A549 (cell line): ENCODE measurements around the gene KCNIP2.

Source experiments
- CEBPB ChIP-seq, 2 experiments: fragments of >200 bp in 1 of 2; sonication (Bioruptor Twin) in 1 of 2; formaldehyde crosslinking in 1 of 2; IDR thresholded peaks; 2 replicates each; pipeline ENCODE4 v1.6.1; 2012 to 2016
- CTCF ChIP-seq: fragments of >200 bp; sonication (Bioruptor Twin); formaldehyde crosslinking; IDR thresholded peaks from 3 replicates; pipeline ENCODE4 v1.5.1; 2016
- EHMT2 ChIP-seq: fragments of 200-600 bp; sonication (generic); IDR thresholded peaks from 2 replicates; pipeline ENCODE4 v1.6.1; 2016; ENCODE audit warnings: antibody characterized with exemption, low read depth, mild to moderate bottlenecking, moderate library complexity
- JUN ChIP-seq, 2 experiments: fragments of >200 bp; sonication (Bioruptor Twin); formaldehyde crosslinking; IDR thresholded peaks; 2 replicates in 1 of 2; 3 replicates in 1 of 2; pipeline ENCODE4 v1.6.1; 2016 to 2017
- PHF8 ChIP-seq: fragments of 200-600 bp; sonication (generic); IDR thresholded peaks from 2 replicates; pipeline ENCODE4 v1.6.1; 2016; ENCODE audit warnings: low read depth, mild to moderate bottlenecking, antibody characterized with exemption, moderate library complexity, borderline replicate concordance
- RAD21 ChIP-seq, 2 experiments: fragments of >200 bp in 1 of 2; sonication (Bioruptor Twin) in 1 of 2; formaldehyde crosslinking in 1 of 2; IDR thresholded peaks in 1 of 2; conservative IDR thresholded peaks in 1 of 2; 2 replicates in 1 of 2; 3 replicates in 1 of 2; pipeline ENCODE4 v1.6.1; 2012 to 2018; ENCODE audit warnings: inconsistent platforms in 1 of 2
- SMC3 ChIP-seq: fragments of >200 bp; sonication (Bioruptor Twin); formaldehyde crosslinking; IDR thresholded peaks from 3 replicates; pipeline ENCODE4 v1.6.1; 2018; ENCODE audit warnings: inconsistent platforms
- ZNF302 ChIP-seq: fragments of 250-450 bp; sonication (Bioruptor Pico); IDR thresholded peaks from 2 replicates; pipeline ENCODE4 v1.9.0; 2021; ENCODE audit warnings: inconsistent platforms, mild to moderate bottlenecking, moderate library complexity
- TF ChIP-seq, protein P1 (sequence below): fragments of 450-650 bp; IDR thresholded peaks from 2 replicates; pipeline ENCODE4 v1.6.1; 2014; ENCODE audit warnings: antibody characterized with exemption

- TF ChIP-seq EHMT2: no peak
- TF ChIP-seq PHF8: no peak
- TF ChIP-seq JUN (IDR thresholded peaks at IDR 0.05): no peak
- no peak for TF ChIP-seq CTCF
- no peak for TF ChIP-seq ZNF302
- no peak for TF ChIP-seq CEBPB (IDR thresholded peaks at IDR 0.05)
- no peak for TF ChIP-seq SMC3
- TF ChIP-seq RAD21 (conservative IDR thresholded peaks at IDR 0.05 in 1 of 2, IDR thresholded peaks at IDR 0.05 in 1 of 2): no peak
- TF ChIP-seq, protein P1, sequence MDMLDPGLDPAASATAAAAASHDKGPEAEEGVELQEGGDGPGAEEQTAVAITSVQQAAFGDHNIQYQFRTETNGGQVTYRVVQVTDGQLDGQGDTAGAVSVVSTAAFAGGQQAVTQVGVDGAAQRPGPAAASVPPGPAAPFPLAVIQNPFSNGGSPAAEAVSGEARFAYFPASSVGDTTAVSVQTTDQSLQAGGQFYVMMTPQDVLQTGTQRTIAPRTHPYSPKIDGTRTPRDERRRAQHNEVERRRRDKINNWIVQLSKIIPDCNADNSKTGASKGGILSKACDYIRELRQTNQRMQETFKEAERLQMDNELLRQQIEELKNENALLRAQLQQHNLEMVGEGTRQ: no peak
These were observed 40.1 kb downstream of the KCNIP2 start for GRCh38 chr10:101803511-101803910.
